ENCODE measurements around the gene MLLT1. TPM values are rescaled to one million over a fixed set of nuclear protein-coding genes. Genes with fewer than 3 reads are reported as not detected.

MLLT1 gene
- total RNA-seq, 1 experiment from 2014 or later: 29.0 TPM

- H3K27ac ChIP-seq (ENCODE audit: low read length): no peak overlapping the region
- CTCF ChIA-PET: interaction anchor here (0.7 to 1.4 kb wide), 4 partner anchors 25 to 93 kb away, joined by 3 to 4 read pairs (median 4); no protein-coding TSS in a partner anchor
- peaks cover 8% of the 10 kb centered on the region; the same call in 1 of the 2 replicates for H4K20me1 ChIP-seq (ENCODE audit: low read length)
- no peak overlapping the region for H2AFZ ChIP-seq (ENCODE audit: low read length)
- no peaks in the 10 kb centered on the region for H3F3A ChIP-seq (ENCODE audit: low read length, unreplicated experiment)
- ATAC-seq: no peak
- no peak overlapping the region for H3K4me2 ChIP-seq (ENCODE audit: low read length)
- peaks cover 8% of the 10 kb centered on the region; the same call in 1 of the 2 replicates for H3K36me3 ChIP-seq (ENCODE audit: low read depth, low read length)
- no TSS peak for BruUV-seq (replicated peaks)
- H3K4me1 ChIP-seq (ENCODE audit: insufficient read depth, low read length): no peaks in the 10 kb centered on the region; the same call in 1 of the 2 replicates
- no peaks in the 10 kb centered on the region for H3K79me2 ChIP-seq (ENCODE audit: low read length)
- no peak overlapping the region for H3K4me3 ChIP-seq (ENCODE audit: low read length)
- intact Hi-C loops (cut with micrococcal nuclease): loop anchor here (2.0 to 5.0 kb wide), 3 partner anchors 53 to 136 kb away; no protein-coding TSS in a partner anchor
- H3K9me3 ChIP-seq (ENCODE audit: low read length): no peaks in the 10 kb centered on the region
- TF ChIP-seq EZH2phosphoT487 (IDR thresholded peaks at IDR 0.05; ENCODE audit: borderline replicate concordance, low read length) (no peak), EZH2 (IDR thresholded peaks at IDR 0.05; ENCODE audit: low read length, unreplicated experiment) (no peak), CTCF (conservative IDR thresholded peaks at IDR 0.05; ENCODE audit: low read depth, low read length) (no peak)
- H3K27me3 ChIP-seq (ENCODE audit: low read length): no peaks in the 10 kb centered on the region
- no peak overlapping the region for H3K9ac ChIP-seq (ENCODE audit: low read length)
- no peak for DNase-seq
- POLR2A ChIA-PET (ENCODE audit: unreplicated experiment): no interaction called here
- no peaks in the 10 kb centered on the region for H3K9me2 ChIP-seq (replicated peaks; ENCODE audit: low read length)
Observed at GRCh38 chr19:6219147-6219525, 60.6 kb downstream of the MLLT1 start.

- peaks cover 8% of the 10 kb centered on the region; the same call in 1 of the 2 replicates for H3K36me3 ChIP-seq (ENCODE audit: low read depth, low read length)
- H2AFZ ChIP-seq (ENCODE audit: low read length): no peak overlapping the region
- no peaks in the 10 kb centered on the region for H3K79me2 ChIP-seq (ENCODE audit: low read length)
- H3K4me3 ChIP-seq (ENCODE audit: low read length): no peak overlapping the region
- BruUV-seq (replicated peaks): no TSS peak
- peak; percentile 85 for ATAC-seq
- no peaks in the 10 kb centered on the region for H3K9me2 ChIP-seq (replicated peaks; ENCODE audit: low read length)
- ChIA-PET POLR2A (ENCODE audit: unreplicated experiment) (no interaction called here), CTCF (interaction anchor here (0.6 to 1.4 kb wide), 6 partner anchors 24 to 135 kb away, joined by 3 to 4 read pairs (median 3); no protein-coding TSS in a partner anchor)
- H3K27me3 ChIP-seq (ENCODE audit: low read length): no peaks in the 10 kb centered on the region
- H3K9ac ChIP-seq (ENCODE audit: low read length): no peak overlapping the region
- TF ChIP-seq EZH2phosphoT487 (IDR thresholded peaks at IDR 0.05; ENCODE audit: borderline replicate concordance, low read length) (no peak), CTCF (conservative IDR thresholded peaks at IDR 0.05; ENCODE audit: low read depth, low read length) (peak; percentile 96)
- H3K4me2 ChIP-seq (ENCODE audit: low read length): no peak overlapping the region
- intact Hi-C loops (cut with micrococcal nuclease): loop anchor here (2.0 to 5.0 kb wide), 3 partner anchors 54 to 136 kb away; no protein-coding TSS in a partner anchor
- H4K20me1 ChIP-seq (ENCODE audit: low read length): peaks cover 8% of the 10 kb centered on the region; the same call in 1 of the 2 replicates
- no peaks in the 10 kb centered on the region; the same call in 1 of the 2 replicates for H3K4me1 ChIP-seq (ENCODE audit: insufficient read depth, low read length)
- no peaks in the 10 kb centered on the region for H3F3A ChIP-seq (ENCODE audit: low read length, unreplicated experiment)
- H3K27ac ChIP-seq (ENCODE audit: low read length): no peak overlapping the region
- H3K9me3 ChIP-seq (ENCODE audit: low read length): no peaks in the 10 kb centered on the region
- peak; percentile 92 for DNase-seq
Observed at GRCh38 chr19:6218491-6219146, 61.2 kb downstream of the MLLT1 start.

Measured in PC-3 (cell line).